SH-SY5Y (cell line): ENCODE results near the gene PIPOX.

Source experiments
- GATA2 ChIP-seq: IDR thresholded peaks from 2 replicates; pipeline ENCODE4 v1.6.1; 2011; ENCODE audit warnings: mild to moderate bottlenecking, low read depth, low read length
- GATA3 ChIP-seq: IDR thresholded peaks from 2 replicates; pipeline ENCODE4 v1.6.1; 2011; ENCODE audit warnings: low read depth, mild to moderate bottlenecking, low read length, moderate library complexity

DNA sequence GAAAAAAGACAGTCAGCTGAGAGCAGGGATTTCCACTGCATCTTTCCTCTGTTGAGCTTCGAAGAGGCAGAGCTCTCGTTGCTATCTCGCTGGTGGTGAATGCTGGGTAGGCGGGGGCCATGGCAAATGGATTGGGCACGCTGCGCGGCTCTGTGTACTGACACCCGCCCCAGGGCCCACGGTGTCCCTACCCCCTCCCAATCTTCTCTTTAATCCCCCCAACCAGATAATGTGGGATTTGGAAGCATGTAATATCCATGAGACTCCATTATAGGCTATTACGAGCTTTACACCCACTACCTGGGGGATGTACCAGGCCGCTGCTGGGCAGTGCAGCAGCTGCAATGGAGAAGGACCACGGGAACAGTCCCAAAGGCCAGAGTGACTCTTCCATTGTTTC lies 8.3 kb downstream of the PIPOX start:
- TF ChIP-seq GATA2 (no peak), GATA3 (no peak)
